Endothelial cell of umbilical vein (primary cell): ENCODE results near the gene RPS6KA1. TPM values are rescaled to one million over a fixed set of nuclear protein-coding genes. Genes with fewer than 3 reads are reported as not detected.

Experiments used
- BruUV-seq: library from RNA; stranded (reverse); fragments of 400-500 nt; replicated peaks from 2 replicates; lab custom pipeline; 2021; lab: Mats Ljungman, UMichigan
- CTCF ChIA-PET: fragments of 300-600, 350-600 bp; sonication (Branson Sonifier 250); formaldehyde crosslinking; loops from one replicate; lab custom pipeline; 2021; ENCODE audit warnings: antibody characterized with exemption, inconsistent platforms; lab: Charles Lee
- POLR2A ChIA-PET: fragments of 300-600, 350-600 bp; sonication (Branson Sonifier 250); formaldehyde crosslinking; loops from one replicate; lab custom pipeline; 2021; ENCODE audit warnings: antibody characterized with exemption, inconsistent platforms; lab: Charles Lee
- DNase-seq: peaks from one replicate; pipeline ENCODE4 v3.0.0-alpha.2; 2011; ENCODE audit warnings: low read depth, low spot score
- FAIRE-seq: peaks from 2 replicates; lab custom pipeline; 2011; peaks lifted over from hg19 to GRCh38; lab: Jason Lieb, UNC
- H2AFZ ChIP-seq: 2 replicates; pipeline ENCODE4 v1.6.0; 2012; ENCODE audit warnings: low read depth, low read length, control low read depth, inconsistent platforms
- H3K27ac ChIP-seq: 2 replicates; pipeline ENCODE4 v1.5.1; 2011; ENCODE audit warnings: low read depth, mild to moderate bottlenecking, control low read depth, low read length, moderate library complexity; ENCODE audit not compliant: insufficient read depth
- H3K27me3 ChIP-seq, 2 experiments: 2 replicates each; pipeline versions ENCODE4 v1.6.0 to v1.6.1; 2011; ENCODE audit warnings: low read length in 2 of 2, mixed read lengths in 1 of 2; ENCODE audit not compliant: control insufficient read depth in 2 of 2, insufficient read depth in 2 of 2
- H3K36me3 ChIP-seq, 2 experiments: 2 replicates in 1 of 2; 3 replicates in 1 of 2; pipeline ENCODE4 v1.5.1; 2011; ENCODE audit warnings: low read length in 2 of 2, mild to moderate bottlenecking in 1 of 2, moderate library complexity in 1 of 2; ENCODE audit not compliant: control insufficient read depth in 2 of 2, insufficient read depth in 2 of 2; ENCODE audit errors: extremely low read depth in 1 of 2
- H3K4me1 ChIP-seq: 3 replicates; pipeline ENCODE4 v1.5.1; 2011; ENCODE audit warnings: mild to moderate bottlenecking, low read length; ENCODE audit not compliant: control insufficient read depth, insufficient read depth; ENCODE audit errors: extremely low read depth
- H3K4me2 ChIP-seq: 2 replicates; pipeline ENCODE4 v1.6.1; 2011; ENCODE audit warnings: low read length, control low read depth, mixed read lengths; ENCODE audit not compliant: insufficient read depth
- H3K4me3 ChIP-seq, 3 experiments: fragments of 200-600 bp in 1 of 3; sonication (generic), shearing (Covaris generic) in 1 of 3; replicated peaks in 1 of 3; 2 replicates each; pipeline ENCODE4 v1.5.1; 2011 to 2016; ENCODE audit warnings: control low read depth in 3 of 3, low read length in 3 of 3, mild to moderate bottlenecking in 2 of 3, inconsistent platforms in 1 of 3, low read depth in 1 of 3, moderate library complexity in 1 of 3; ENCODE audit not compliant: insufficient read depth in 1 of 3
- H3K79me2 ChIP-seq: 2 replicates; pipeline ENCODE4 v1.6.0; 2012; ENCODE audit warnings: low read length, inconsistent platforms; ENCODE audit not compliant: control insufficient read depth, insufficient read depth
- H3K9ac ChIP-seq: replicated peaks from 2 replicates; pipeline ENCODE3; 2011; ENCODE audit warnings: low read length, control low read depth; ENCODE audit not compliant: insufficient read depth; ENCODE audit errors: extremely low read depth
- H3K9me1 ChIP-seq: replicated peaks from 3 replicates; pipeline ENCODE4 v1.6.0; 2011; ENCODE audit warnings: mild to moderate bottlenecking, low read length; ENCODE audit not compliant: control insufficient read depth, insufficient read depth; ENCODE audit errors: extremely low read depth
- H3K9me3 ChIP-seq: replicated peaks from 2 replicates; pipeline ENCODE4 v1.5.1; 2012; ENCODE audit warnings: low read length, inconsistent platforms; ENCODE audit not compliant: control insufficient read depth, insufficient read depth
- H4K20me1 ChIP-seq: replicated peaks from 2 replicates; pipeline ENCODE3; 2011; ENCODE audit warnings: mild to moderate bottlenecking, low read length; ENCODE audit not compliant: control insufficient read depth, insufficient read depth; ENCODE audit errors: extremely low read depth
- CTCF ChIP-seq, 2 donors: IDR thresholded peaks; 1 replicate in 1 of 2; 2 replicates in 1 of 2; pipeline ENCODE4 v1.5.1; 2011; ENCODE audit warnings: low read length in 2 of 2, mild to moderate bottlenecking in 2 of 2, moderate library complexity in 2 of 2, control low read depth in 1 of 2, inconsistent platforms in 1 of 2, low read depth in 1 of 2; ENCODE audit not compliant: insufficient read depth in 1 of 2; ENCODE audit errors: extremely low read depth in 1 of 2
- EZH2 ChIP-seq: IDR thresholded peaks from 2 replicates; pipeline ENCODE4 v1.6.1; 2012; ENCODE audit warnings: borderline replicate concordance, low read depth, mild to moderate bottlenecking, moderate library complexity, low read length, inconsistent platforms; ENCODE audit not compliant: severe bottlenecking
- FOS ChIP-seq: IDR thresholded peaks from 2 replicates; pipeline ENCODE4 v1.6.1; 2011; ENCODE audit warnings: mild to moderate bottlenecking, low read length, moderate library complexity, borderline replicate concordance; ENCODE audit not compliant: insufficient read depth
- GATA2 ChIP-seq: IDR thresholded peaks from 2 replicates; pipeline ENCODE4 v1.7.0; 2011; ENCODE audit warnings: low read depth, mild to moderate bottlenecking, moderate library complexity, mixed read lengths, low read length; ENCODE audit not compliant: insufficient read length, insufficient read depth
- JUN ChIP-seq: IDR thresholded peaks from 2 replicates; pipeline ENCODE4 v1.6.1; 2011; ENCODE audit warnings: borderline replicate concordance, low read depth; ENCODE audit not compliant: insufficient read length, insufficient read depth
- MYC ChIP-seq: IDR thresholded peaks from one replicate; pipeline ENCODE4 v1.6.1; 2011; ENCODE audit warnings: mild to moderate bottlenecking, low read depth, low read length
- POLR2A ChIP-seq: IDR thresholded peaks from 2 replicates; pipeline ENCODE4 v1.6.1; 2012; ENCODE audit warnings: low read depth, mild to moderate bottlenecking, control low read depth, low read length
- POLR2AphosphoS5 ChIP-seq: IDR thresholded peaks from 2 replicates; pipeline ENCODE4 v1.6.1; 2012; ENCODE audit warnings: low read depth, mild to moderate bottlenecking, control low read depth, low read length, moderate library complexity; ENCODE audit not compliant: insufficient read depth
- dilution Hi-C: fragments of 300-500 bp; cut with MboI; formaldehyde crosslinking; loops from one replicate; pipeline ENCODE4 v1.15.0; 2019; ENCODE audit warnings: low sequenced_read_pairs; ENCODE audit not compliant: extremely low pct_ligation_motif_present
- intact Hi-C: fragments of 100-400 bp; cut with micrococcal nuclease; formaldehyde crosslinking; loops from one replicate; pipeline ENCODE4 v1.10.0; 2022
- polyA plus RNA-seq, 4 experiments: library from polyadenylated mRNA; depleted of rRNA in 3 of 4; stranded (reverse) in 3 of 4; unstranded in 1 of 4; fragments of >200 nt; gene quantifications; 2 replicates each; pipeline versions ENCODE4 v1.2.1 to v1.2.3, GENCODE V29; 2011 to 2012; ENCODE audit warnings: missing spikeins in 1 of 4
- total RNA-seq: library from RNA; stranded (reverse); gene quantifications from 2 replicates; pipeline ENCODE4 v1.2.3, GENCODE V29; 2021
- TF ChIP-seq, protein P1 (sequence below): IDR thresholded peaks from 2 replicates; pipeline ENCODE4 v1.6.1; 2011; ENCODE audit not compliant: insufficient read depth, insufficient read length

Gene RPS6KA1
- total and polyA plus RNA-seq, 2 donors (not counting 3 experiments of a cell fraction or from before 2014, with no cell fraction given) = 6.7 to 15.5 TPM

DNA sequence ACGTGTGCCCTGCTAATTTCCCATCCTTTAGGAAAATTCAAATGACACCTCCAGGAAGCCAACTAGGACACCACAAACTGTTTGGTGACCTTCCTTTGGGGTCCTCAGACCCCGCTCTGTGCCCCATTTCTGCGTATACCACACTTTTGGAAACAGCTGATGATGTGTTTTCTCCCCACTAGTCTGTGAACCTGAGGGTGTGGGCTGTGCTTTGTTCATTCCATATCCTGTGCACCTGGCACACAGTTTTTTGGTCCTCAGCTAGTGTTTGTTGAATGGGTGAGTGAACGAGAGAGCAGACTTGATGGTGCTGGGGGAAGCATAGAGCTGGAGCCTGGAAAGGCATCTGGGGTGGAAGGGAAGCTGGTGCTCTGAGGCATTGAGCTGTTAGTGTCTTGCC lies 48.6 kb downstream of the RPS6KA1 start:
- H3K79me2 ChIP-seq = no peaks in the 10 kb centered on the region
- H2AFZ ChIP-seq = no peak overlapping the region
- CTCF ChIA-PET = interaction anchor here (0.6 to 1.7 kb wide), 3 partner anchors 16 to 214 kb away, joined by 3 to 5 read pairs (median 3); no protein-coding TSS in a partner anchor
- POLR2A ChIA-PET = interaction anchor here (0.6 kb wide), 1 partner anchor 69 kb away, joined by 10 read pairs; no protein-coding TSS in a partner anchor
- H3K4me3 ChIP-seq = no peak overlapping the region
- H4K20me1 ChIP-seq = no peaks in the 10 kb centered on the region
- intact Hi-C loops (no loop called here), dilution Hi-C loops (no loop called here)
- no peaks in the 10 kb centered on the region for H3K4me1 ChIP-seq
- H3K9me3 ChIP-seq = no peaks in the 10 kb centered on the region
- no peaks in the 10 kb centered on the region for H3K36me3 ChIP-seq
- peaks cover 0 to 5% of the 10 kb centered on the region in 2 experiments for H3K27me3 ChIP-seq
- H3K4me2 ChIP-seq = no peak overlapping the region
- DNase-seq (no peak), FAIRE-seq (no peak)
- H3K9me1 ChIP-seq = no peaks in the 10 kb centered on the region
- TF ChIP-seq POLR2A (no peak), GATA2 (no peak), CTCF (IDR thresholded peaks at IDR 0.05; ENCODE audit: extremely low read depth in 1 of 2, insufficient read depth in 1 of 2, low read depth in 1 of 2, low read length in 2 of 2) (no peak), EZH2 (no peak), POLR2AphosphoS5 (no peak), MYC (no peak), JUN (no peak), FOS (no peak)
- TF ChIP-seq, protein P1, sequence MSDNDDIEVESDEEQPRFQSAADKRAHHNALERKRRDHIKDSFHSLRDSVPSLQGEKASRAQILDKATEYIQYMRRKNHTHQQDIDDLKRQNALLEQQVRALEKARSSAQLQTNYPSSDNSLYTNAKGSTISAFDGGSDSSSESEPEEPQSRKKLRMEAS = no peak
- no peak overlapping the region for H3K27ac ChIP-seq
- no TSS peak for BruUV-seq
- H3K9ac ChIP-seq = no peak overlapping the region
